ENCODE results near the gene CROCC2. TPM values are rescaled to one million over a fixed set of nuclear protein-coding genes. Genes with fewer than 3 reads are reported as not detected.

Gene CROCC2
- total RNA-seq, 1 donor from 2014 or later: not detected

- DNase-seq (ENCODE audit: low spot score): no peak
Observed at GRCh38 chr2:241008711-241009121, 102.6 kb downstream of the CROCC2 start.

DNA sequence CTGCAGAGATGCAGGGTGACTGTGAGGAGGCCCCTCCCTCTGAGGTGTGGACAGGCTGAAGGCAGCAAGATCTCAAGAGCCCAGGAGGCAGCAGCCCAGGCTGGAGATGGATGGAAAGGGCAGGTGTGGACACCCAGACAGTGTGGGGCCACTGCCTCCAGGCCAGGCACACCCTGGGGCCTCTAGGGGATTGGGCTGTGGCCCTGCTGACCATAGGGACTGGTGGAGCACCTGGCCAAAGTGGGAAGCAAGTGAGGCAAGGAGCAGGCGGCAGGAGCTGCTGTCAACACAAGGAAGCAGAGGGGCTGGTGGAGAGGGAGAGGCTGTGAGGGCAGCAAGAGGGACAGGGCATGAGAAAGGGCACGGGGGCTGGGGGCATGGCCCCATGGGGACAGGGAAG lies 103.1 kb downstream of the CROCC2 start:
- DNase-seq (ENCODE audit: low spot score): no peak

- DNase-seq (ENCODE audit: low spot score): peak; percentile 86
Observed at GRCh38 chr2:241009601-241010530, 103.7 kb downstream of the CROCC2 start.

DNA sequence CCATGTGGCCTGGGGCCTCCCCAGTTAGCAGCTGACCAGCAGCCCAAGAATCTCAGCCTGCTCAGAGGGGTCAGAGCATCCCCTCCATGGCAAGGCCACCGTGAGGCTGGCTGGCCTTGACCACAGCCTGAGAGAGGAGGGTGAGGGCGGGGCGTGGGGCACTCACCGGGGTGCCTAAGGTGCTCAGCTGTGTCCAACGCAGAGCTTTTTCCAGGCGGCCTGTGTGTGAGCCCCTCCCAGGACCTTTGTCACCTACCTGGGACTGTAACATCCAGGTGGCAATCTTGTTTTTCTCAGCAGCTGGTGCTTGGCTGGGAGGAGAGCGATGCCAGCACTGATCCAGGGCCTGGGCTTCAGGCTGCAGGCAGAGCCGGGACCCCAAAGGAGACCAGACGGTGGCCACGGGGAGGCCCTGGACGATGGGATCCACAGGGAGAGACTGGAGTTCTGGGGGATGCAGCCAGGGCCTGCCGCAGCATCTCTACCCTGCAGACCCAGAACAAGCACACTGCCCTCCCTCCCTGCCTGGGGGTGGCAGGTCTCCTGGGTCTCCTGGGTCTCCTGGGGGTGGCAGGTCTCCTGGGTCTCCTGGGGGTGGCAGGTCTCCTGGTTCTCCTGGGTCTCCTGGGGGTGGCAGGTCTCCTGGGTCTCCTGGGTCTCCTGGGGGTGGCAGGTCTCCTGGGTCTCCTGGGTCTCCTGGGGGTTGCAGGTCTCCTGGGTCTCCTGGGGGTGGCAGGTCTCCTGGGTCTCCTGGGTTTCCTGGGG lies 104.6 kb downstream of the CROCC2 start:
- DNase-seq (ENCODE audit: low spot score): peak; percentile 65

GRCh38 chr2:241011296-241011600 lies 105.1 kb downstream of the CROCC2 start:
- peak; percentile 73 for DNase-seq (ENCODE audit: low spot score)

GRCh38 chr2:241011751-241012510 lies 105.8 kb downstream of the CROCC2 start:
- DNase-seq (ENCODE audit: low spot score): peak; percentile 85

DNA sequence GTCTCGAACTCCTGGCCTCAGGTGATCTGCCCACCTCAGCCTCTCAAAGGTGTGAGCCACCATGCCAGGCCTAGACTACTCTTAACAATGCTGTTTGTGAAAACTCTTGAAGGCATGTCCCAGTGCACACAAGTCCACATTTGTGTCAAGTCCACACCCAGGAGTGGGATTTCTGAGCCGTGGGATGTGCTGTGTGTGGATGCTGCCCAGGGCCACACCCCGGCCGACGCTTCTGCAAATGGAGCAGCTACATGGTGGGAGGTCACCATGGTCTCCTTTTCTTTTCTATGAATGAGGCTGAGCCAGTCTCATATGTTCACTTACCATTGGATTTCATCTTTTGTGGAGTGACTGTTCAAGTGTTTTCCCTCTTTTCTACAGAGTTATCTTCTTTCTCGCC lies 108.1 kb downstream of the CROCC2 start:
- no peak for DNase-seq (ENCODE audit: low spot score)

- peak; percentile 69 for DNase-seq (ENCODE audit: low spot score)
Observed at GRCh38 chr2:241014764-241015163, 108.6 kb downstream of the CROCC2 start.

DNA sequence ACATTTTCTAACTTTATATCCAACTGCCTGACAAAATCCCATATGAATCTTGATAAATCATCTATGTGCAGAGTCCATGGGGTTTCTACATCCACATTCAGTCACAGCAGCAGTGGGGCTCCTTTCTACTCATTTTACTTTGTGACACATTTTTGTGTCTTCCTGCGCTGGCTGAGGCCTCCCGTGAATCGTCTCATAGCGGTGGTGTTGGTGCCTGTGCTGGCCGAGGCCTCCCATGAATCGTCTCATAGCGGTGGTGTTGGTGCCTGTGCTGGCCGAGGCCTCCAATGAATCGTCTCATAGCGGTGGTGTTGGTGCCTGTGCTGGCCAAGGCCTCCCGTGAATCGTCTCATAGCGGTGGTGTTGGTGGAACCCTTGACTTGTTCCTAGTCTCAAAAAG lies 109.3 kb downstream of the CROCC2 start:
- peak; percentile 53 for DNase-seq (ENCODE audit: low spot score)

DNA sequence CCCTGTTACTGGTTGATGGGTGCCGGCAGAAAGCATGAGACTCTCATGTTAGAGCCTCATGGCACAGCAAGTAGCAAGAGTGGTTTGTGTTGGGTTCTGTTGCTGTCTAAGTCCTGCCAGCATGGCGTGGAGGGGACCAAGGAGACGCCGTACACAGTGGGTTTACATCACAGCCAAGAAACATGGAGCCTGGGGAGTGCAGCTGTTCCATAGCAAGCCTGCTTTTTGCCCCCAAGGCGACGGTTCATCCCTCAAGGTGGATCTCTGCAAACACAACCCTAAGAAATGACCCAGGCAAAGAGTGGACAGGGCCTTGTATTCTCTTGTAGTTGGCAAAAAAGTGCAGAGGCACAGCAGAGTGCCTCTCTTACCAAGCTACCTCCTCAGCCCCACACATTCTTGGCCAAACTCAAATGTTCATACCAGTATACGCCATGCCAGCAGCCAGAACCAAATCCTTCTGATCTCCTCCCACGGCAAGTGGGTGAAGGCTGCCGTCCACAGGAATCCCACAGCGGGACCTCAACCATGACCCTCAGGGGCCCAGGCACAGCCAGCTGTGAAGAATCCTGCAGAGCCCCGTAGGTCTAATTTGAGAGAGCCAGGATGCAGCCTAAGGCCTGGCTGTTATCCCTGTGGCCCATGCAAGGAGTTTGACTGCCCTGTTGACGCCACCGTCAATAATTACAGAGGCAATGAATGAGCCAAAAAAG lies 111.2 kb downstream of the CROCC2 start:
- DNase-seq (ENCODE audit: low spot score): peak; percentile 18

- DNase-seq (ENCODE audit: low spot score): peak; percentile 80
Observed at GRCh38 chr2:241018051-241018891, 112.1 kb downstream of the CROCC2 start.

DNA sequence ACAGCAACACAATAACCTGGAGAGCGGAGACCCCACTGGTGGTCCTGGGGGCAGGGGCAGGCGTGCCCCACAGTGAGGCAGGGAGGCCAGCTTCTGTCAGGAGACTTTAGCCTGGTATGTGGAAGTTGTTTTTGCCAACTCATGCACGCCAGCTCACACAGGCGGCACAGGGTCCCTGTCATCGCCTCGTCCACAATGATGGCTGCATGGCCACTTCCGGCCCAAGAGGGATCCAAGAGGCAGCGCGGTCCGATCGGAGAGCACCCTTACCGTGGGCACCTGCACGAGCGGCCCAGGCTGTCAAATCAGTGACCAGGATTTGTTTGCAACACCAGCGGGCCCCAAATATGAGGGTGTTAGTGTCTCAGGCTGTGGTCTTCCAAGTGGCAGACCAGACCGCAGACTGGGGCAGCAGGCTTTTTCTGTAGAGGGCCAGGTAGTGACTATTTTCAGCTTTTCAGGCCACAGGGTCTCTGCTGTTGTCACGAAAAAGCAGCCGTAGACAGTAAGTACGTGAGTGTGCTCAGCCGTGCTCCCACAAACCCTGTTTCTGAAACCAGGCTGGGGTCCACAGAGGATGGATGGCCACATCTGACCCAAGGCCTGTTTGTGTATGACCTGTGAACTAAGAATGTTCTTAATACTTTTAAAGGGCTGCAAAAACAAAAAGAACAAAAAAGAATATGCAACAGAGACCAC lies 113.5 kb downstream of the CROCC2 start:
- peak; percentile 64 for DNase-seq (ENCODE audit: low spot score)

DNA sequence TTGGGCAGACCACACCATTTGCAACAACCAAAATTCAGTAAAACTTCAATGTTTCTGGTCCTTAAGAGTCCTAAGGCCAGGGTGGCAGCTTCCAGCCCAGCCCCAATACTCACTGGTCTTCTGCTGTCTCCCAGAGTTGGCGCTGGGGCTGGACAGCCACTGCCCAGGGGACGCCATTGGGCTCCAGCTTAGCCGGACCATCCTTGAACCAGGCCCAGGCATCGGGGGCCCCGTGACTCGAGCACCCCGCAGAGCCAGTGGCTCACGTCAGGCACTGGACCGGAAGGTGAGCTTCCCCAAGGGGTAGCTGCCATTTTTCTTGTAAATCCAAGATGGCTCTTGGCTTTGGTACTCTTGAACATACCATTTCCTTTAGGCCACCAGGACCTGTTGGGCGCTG lies 114.1 kb downstream of the CROCC2 start:
- DNase-seq (ENCODE audit: low spot score): peak; percentile 86

GRCh38 chr2:241020629-241021190 lies 114.6 kb downstream of the CROCC2 start:
- DNase-seq (ENCODE audit: low spot score): peak; percentile 62

GRCh38 chr2:241025639-241026038 lies 119.5 kb downstream of the CROCC2 start:
- no peak for DNase-seq (ENCODE audit: low spot score)

DNA sequence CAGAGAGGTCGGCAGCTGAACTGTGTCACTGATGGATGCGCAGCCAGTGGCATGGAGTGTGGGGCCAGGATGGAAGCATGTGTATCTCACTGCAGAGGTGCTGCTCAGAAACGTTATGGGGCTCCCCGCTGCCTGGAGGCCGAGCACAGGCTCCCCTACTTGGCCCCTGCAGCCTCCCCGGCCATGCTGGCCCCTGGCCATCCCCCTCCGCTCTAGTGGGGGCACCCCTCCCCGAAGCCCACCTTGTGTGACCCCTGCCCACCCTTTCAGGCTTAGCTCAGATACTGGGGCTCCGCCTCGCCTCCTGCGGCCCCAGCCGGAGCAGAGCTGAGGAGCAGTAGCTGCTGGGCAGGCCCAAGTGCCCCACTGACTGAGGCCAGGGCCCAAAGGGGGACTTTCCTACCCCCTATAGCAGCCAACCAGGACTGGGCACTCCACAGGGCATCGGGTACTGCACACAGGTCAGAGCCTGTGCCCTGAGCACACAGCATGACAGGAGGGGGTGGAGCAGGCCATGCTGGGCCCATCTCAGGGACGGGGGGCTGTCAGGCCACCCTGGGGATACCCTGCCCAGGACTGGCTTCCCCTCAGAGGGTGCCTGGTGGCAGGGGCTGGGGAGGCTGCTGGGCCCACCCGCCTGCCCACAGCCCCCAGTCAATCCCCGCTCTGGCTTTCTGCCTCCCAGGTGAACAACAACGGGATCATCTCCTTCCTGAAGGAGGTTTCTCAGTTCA lies 123.6 kb downstream of the CROCC2 start:
- DNase-seq (ENCODE audit: low spot score): peak; percentile 81

- peak; percentile 79 for DNase-seq (ENCODE audit: low spot score)
Observed at GRCh38 chr2:241030333-241030680, 124.2 kb downstream of the CROCC2 start.

- DNase-seq (ENCODE audit: low spot score): no peak
Observed at GRCh38 chr2:241030883-241031282, 124.7 kb downstream of the CROCC2 start.

Measured in mesenteric fat pad (tissue), 1 donor.